NCI-H774 (cell line): ENCODE results near the gene TRPM1.

Experiments used
- DNase-seq: peaks from one replicate; lab custom pipeline; 2025; lab: John Stamatoyannopoulos, UW

The TRPM1 gene

DNA sequence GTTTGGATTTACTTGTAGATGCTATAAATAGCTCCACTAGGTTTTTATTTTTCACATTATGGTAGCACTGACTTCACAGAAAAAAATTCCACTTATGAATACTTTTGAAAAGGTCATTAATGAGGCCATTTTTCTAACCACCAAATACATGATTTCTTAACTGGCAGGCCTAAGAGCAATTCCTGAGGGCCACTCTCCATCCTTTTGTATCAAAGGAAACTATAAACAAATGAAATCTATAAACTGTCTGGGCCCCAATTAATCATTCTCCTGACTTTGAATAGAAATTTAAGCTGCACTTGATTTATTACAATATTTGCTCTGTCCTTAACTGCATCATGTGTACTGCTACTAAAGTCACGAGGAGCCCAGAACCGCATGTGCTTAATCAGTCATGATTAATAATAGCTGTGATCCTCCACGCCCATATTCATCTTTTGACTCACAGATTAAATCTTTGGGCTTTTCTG, 85.0 kb downstream of the TRPM1 start:
- DNase-seq: peak; percentile 52

DNA sequence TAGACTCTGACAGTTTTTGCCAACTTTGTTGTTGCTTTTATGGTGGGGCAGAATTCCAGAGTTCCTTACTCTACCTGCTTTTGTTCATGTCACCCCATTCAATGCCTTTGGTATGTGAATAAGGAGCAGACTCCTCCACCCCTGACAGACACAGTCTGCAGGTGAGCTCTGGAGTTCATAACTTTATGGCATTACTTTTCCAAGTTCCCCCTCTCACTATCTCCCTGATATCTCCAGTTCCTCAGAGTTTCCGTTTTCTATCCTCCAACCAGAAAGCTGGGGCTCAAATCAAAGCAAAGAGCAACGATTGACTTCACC, 87.0 kb downstream of the TRPM1 start:
- DNase-seq: no peak

DNA sequence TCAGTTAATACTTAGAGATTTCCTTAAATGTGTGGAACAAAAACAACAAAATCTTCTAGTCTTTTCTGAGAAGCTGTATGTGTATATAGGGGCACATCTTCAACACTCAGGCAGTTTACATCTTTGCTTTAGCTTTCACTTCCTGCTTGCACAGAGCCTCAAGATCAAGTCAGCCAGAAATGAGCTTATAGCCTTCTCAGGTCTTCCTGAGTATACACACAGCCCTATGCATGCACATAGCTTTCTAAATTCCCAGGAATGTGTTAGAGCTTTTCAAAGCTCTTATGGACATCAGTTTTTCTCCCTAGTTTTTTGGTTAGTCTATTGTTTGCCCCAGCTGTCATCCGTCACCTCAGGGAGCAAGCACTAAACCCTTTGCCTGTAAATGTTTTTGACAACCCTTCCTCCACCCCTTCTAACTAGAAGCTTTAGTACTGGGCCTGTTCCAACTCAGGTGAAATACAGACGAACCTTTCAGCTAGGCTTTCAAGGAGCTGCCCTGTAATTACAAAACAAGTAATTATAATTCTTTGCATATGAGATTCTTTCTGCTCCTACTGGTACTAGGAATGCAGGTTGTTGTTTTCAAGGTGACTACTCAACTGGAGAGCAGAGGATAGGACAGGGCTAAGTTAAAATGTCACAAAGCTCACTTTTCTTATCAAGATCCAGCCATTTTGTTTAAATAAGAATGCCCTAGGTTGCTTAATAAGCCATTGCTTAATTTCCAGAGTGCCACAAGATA, 87.5 kb downstream of the TRPM1 start:
- no peak for DNase-seq

DNA sequence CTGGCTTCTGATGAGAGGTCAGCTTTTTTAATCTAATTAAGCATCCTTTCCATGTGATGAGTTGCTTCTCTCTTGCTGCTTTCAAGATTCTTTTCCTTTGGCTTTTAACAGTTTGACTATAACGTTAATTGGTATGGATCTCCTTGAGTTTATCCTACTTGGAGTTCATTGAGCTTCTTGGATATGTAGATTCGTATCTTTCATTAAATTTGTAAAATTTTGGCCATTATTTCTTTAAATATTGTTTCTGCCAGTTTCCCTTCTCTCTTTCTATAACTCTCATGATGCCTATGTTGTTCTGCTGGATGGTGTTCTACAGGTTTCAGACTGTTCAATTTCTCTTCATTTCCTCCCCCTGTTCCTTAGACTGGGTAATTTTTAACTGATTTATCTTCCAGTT, 89.1 kb downstream of the TRPM1 start:
- DNase-seq: no peak

DNA sequence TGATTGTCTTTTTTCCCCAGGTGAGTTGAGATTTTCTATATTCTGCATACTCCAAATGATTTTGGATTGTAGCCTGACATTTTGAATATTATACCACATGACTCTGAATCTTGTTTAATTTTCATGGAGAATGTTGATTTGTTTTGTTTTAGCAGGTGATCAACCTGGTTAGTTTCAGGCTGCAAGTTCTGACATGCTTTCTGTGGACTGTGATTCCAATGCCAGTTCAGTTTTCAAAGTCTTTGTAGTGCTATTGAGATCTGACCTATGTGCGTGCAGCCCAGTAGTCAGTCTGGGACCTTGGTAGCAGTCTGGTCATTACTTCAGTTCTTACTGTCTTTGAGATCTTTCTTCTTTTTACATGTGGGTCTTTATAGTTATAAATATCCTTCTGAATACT, 91.5 kb downstream of the TRPM1 start:
- DNase-seq: no peak

DNA sequence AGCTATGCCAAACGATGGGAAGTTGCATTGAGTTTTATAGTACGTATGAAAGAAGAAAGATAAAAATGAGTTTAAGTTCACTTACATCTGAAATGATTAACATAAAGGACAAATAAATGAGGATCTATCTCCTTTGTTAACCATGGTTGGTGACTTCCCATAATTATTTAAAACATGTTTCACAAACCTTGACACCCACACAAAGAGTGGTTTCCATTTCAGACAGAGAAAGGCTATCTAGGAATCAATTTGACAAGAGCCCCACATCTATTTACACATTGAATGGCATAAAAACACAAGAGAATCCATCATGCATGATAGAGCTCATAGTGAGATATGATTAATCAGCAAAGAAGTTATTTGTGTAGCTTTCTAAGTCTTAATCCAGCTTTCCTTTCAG, 95.9 kb downstream of the TRPM1 start:
- DNase-seq: no peak

DNA sequence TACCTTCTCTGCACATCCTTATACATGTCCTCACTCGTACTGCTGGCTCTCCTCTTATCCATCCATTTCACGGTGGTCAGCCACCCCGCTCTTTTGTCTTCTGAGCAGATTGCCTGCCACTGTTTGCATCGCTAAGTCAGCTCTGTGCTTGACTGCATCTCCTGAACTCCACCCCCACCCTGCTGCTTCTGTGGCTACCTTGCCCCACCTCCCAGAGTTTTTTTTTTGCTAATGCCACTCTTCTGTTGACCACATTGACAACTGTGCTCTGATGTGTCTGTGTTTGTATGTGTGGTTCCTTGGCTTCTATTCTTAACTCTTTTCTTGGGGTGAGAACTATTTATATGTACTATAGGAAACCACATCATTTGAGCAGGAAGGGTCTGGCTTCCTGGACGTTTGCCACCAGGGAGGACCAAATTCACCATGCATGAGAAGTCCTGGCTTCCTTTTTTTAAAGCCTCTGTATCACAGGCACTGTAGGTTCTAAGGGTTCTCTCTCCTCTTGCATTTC, 97.2 kb downstream of the TRPM1 start:
- DNase-seq: no peak

DNA sequence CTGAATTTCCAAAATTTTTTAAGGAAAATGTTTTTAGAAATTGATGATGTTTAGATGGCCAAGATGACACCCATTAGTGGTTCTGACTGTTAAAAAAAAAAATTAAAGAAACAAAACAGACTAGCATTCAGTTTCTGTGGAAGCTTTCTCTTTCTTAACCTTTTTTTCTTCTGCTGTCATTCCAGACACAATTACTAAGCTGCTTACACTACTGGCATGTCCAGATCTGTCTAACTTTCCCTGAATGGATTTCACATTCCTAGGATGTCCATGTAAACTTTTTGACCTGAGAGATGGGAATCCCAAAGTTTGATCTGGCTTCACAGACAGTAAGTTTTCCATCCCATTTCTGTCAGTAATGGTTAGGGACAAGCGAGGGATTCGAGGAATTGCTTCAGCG, 99.8 kb downstream of the TRPM1 start:
- no peak for DNase-seq

DNA sequence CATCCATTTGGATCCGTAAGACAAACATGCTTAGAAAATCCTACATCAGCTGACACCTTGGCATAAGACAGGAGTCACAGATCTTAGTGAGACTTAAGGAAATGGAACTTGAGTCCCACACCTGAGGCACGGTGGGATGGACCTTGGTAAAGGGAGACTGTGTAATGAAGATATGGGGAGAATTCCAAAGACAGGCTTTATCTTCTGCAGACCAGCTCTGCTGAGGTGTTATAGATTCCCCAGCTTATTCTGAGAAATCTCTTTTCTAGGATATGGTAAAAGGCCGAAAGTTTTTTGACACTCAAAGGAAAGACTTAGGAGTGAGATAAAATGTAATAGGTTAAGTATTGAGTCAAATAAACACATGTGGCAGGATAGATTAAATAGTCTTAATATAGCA, 101.8 kb downstream of the TRPM1 start:
- no peak for DNase-seq

DNA sequence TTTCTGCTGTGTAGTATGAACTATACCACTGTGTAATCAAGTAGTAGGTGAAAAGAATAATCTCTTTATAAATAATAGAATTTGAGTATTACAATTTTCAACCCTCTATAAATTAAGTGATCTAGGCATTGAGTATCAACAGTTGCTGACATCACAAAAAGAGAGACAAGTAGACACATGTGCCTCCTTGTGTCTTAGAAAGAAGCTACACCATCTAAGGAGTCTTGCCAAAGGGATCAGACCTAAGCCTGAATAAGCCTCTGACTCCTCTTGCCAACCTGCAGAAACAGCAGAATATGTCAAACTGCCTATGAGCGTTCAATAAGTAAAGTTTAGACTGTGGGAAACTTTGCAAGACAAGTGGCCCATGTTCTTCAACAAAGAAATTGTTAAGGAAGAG, 104.3 kb downstream of the TRPM1 start:
- no peak for DNase-seq

DNA sequence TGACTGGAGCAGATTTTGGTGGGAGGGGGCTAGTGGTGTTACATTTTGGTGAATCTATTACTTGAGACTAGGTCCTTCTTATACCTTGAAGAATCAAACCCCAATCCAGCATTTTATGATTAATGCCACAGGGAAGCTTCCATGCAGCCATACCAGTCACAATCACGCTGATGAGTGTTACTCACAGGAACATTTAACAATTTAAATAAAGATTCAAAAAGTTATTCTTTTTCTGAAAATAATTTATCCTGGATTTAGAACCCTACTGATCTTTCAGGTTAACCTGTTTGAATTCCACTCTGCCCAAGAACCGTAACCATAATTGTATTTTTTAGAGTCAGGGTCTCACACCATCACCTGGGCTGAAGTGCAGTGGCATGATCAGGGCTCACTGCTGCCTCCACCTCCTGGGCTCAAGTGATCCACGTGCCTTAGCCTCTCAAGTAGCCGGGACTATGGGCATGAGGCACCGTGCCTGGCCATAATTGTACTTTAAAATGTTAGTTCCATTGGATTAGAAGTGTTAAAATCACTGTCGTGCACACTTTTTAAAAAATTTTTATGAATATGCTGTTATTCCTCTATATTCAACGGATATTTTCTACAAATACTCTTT, 109.2 kb downstream of the TRPM1 start:
- no peak for DNase-seq

DNA sequence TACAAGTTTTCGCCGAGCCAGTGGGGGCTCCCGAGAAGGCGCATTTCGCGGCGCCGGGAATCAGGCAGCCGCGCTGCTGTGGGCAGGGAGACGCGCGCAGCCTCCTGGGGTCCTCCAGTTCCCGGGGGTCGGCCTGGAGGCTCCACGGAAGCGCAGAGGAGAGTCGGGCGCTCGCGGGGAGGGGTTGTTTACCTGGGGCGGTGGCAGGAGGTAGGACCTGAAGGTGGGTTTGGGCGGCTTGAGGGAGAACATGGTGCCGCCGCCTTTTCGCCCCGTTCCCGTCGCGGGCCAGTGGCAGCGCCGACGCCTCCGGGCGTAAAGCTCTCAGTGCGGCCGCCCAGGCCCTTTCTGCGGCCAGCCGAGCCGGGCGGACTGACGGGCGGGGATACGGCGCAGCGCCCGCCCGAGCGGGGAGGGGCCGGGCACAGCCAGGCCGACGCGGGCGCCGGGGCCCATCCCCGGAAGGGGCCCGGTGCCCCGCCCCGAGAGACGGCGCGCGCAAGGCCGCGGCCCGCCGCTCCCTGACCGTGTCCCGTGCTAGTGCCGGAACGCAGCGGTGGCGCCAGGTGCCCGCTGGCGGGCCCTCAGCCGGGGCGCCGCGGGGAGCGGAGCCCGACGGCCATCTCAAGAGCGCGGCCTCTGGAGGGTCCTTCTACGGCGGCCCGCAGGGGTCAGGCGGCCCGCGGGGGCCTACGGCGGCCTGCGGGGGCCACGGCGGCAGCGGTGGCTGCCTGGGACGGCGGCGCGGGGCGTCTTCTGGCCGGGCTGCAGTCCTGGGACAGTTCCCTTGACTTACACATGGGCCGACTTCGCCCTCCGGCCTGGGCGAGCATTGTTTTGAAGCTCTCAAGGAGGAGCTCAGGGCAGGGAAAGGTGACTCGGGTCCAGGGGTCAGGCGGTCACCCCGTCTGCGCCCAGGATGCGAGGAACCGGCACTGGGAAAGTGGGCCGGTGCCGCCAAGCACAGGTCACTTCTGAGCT, 110.0 kb downstream of the TRPM1 start, which contains the start of gene MTMR10:
Gene MTMR10, minus strand, starts transcription at position 374 of the 981 bp plus-strand sequence. Its CDS starts 122 bp downstream, at position 252.
- DNase-seq: peak; percentile 75

DNA sequence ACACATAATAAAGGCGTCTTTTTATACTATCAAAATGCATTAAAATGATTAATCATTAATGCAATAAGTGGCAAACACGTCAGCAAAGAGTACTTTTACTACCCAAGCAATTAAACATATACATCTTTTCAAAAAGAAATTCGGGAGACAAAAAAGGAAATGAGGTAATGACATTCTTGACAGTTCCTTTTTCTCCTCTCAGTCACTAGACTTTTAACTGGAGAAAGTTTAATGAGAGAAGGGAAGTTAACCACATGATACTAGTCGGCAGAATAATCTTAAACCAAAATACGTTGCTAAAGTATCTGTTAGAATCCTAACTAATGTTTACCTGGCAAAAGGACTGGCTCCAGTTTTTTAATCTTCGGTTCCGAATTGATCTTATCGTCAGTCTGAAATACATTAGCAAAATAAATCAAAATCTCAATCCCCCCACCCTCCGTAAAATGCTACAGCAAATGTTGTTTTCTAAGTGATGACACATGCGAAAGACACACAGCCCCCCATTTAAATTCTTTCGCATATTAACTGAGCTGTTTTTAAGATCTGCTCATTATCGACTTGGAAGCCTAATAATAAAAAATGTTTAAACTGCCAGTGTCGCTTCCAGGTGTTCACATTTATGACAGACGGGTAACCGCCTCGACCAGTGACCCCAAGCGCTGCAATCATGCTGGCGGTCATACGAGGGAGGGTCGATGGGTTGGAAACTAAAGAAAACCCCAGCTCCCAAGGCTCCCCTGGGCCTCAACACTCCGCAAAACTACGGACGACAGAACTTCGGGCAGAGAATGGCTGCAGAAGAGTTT, 110.9 kb downstream of the TRPM1 start:
- DNase-seq: no peak

DNA sequence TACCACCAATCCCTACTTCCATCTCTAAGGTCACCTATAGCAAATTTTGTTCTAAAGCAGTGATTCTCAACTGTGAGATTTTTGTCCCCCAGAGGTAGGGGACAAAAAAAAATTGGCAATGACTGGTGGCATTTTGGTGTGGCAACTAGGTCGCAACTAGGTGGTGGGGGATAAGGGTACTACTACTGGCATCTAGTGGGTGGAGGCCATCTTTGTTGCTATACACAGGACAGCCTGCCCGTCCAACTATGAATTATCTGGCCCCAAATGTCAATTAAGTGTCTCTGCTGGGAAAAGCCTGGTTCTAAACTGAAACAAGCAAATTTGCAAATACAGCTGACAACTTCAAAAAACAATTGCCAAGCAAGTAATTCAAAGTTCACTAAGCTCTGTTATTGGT, 111.5 kb downstream of the TRPM1 start:
- no peak for DNase-seq

DNA sequence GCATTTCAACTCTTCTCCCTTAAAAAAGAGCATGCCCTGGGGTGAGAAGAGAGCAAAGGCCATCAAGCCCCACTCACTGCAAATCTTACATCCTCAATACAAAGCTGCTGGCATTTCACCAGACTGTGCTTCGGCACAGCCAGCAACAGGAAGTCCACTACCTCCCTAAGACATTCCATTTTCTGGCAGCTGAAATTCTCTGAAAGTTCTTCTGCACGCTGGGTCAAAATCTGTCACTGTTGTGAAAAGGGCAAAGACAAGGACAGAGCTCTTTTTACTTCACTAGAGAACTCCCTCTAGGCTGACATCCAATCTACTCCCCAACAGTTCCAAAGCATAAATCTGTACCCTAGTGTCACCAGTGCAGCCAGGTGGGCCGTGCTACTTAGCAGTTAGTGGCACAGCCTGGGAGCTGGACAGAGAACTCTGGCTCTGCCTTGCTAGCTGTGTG, 116.4 kb downstream of the TRPM1 start:
- DNase-seq: no peak

DNA sequence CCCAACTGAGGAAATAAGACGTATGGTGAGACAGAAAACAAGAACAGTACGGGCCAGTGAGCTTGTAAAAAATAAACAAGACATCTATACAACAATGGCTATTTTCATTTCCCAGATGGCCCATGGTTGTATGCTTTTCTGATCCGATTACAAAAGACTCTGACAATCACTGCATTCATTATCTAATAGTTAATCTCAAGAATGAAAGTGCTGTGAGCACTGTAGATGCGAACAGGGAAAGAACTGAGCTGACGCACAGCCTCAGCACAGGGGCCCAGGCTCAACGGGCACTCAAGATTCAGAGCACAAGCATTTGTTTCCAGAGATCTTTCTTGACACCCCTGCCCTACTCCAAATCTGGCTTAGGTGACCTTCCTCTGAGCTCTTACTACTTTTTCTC, 117.0 kb downstream of the TRPM1 start:
- no peak for DNase-seq

DNA sequence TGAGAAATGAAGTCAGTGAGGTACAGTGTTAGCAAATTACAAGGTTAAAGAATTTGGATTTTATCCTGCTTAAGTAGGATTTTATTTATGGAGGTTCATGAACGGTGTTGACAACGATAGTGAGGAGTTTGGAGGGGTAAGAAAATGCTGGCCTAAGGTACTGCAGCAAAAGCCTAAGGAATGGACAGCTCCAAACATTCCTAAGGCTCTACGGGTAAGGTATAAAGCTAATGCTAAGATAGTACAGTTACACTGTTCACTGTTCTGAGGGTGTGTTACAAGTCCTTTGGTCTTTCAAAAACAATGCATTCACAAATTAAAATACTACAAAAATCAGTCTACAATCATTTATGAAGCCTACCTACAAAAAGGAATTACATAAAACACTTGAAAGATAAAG, 117.4 kb downstream of the TRPM1 start:
- DNase-seq: no peak

DNA sequence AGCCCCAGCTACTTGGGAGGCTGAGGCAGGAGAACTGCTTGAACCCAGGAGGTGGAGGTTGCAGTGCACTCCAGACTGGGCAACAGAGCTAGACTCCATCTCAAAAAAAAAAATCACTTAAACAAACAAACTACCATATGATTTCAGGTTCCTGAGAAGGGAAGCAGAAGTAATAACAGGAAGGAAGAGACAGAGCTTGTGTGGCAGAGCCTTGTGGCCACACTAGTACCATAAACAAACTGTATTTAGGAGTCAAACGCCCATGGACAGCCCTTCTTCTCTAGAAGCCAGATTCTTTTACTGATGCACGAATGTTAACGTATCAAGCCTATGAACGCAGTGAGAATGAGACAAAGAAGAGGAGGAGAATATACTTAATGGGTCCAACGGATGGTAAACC, 122.1 kb downstream of the TRPM1 start:
- DNase-seq: no peak

DNA sequence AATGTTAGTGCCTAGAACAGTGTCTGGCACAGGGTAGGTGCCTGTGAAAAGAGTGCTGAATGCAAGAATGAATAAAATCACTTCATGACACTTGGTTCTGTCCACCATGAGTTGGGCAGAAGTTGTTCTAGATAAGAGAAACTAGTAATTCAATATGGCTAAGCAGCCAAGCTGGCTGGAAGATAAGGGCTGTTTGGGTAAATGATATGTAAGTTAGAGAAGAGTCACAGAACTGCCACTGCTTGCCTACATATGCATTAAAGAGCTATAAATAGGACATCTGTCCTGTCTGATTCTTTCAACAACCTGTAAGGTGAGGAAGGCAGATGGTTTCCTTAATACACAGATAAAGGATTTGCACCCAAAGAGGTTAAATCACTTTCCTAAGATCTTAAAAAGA, 123.2 kb downstream of the TRPM1 start:
- DNase-seq: no peak

DNA sequence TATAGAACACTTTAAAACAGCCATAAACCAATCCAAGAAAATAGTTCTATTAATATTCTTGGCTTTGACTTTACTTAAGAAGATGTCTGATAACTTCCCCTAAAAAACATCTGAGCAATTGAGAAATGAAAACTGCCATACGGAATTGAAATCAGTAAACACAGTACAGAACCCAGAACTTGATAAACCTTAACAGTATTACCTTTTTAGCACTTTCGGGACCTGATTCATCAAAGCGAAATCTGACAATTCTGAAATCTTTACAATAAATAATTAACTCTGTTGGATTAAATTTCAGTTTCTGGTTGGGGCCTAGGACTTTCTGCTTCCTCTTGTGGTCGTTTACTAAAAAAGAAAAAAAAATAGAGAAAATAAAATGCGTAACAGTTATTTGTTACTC, 127.4 kb downstream of the TRPM1 start:
- no peak for DNase-seq

DNA sequence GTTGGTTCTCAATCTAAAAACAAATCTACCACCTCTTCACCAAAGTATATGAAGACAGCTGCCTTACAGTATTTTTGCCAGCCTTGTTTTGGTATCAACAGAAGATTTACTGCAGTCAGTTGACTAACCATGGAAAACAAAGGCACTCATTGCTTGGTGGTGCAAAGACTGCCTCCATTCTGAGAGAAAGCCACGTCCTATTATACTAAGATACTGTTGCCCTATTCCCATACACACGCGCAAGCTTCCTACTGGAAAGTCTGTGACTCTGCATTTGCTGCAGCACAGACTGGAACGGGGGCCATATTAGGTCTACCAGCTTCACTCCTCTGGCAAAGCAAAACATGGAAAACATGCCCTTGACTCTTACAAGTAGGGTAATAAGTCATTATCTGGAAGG, 128.1 kb downstream of the TRPM1 start:
- no peak for DNase-seq

DNA sequence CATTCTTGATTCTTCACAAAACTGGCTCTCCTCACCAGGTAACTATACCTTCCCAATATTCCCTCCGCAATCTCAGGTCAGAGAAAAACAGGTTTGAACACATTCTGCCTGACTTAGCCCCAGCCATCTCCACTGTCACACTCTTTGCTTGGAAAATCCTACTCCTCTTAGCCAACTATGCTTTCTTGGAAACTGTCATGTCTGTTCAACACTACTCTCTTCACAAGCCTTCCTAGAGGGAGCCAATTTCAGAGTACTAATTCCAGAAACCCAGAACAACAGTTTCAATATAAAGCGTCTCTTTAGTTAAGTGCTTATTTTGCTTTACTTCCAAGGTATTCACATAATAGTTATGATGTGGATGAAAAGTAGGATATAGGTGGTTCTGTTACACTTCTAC, 131.8 kb downstream of the TRPM1 start:
- no peak for DNase-seq
